H9 (cell line): Measurements from ENCODE around the gene NRG2. TPM values are rescaled to one million over a fixed set of nuclear protein-coding genes. Genes with fewer than 3 reads are reported as not detected.
A peak's percentile ranks its signal among the peaks of the same experiment; 100 is the strongest.

Experiments
- DNase-seq: peaks from one replicate; pipeline ENCODE4 v3.0.0-alpha.2; 2017
- H2AFZ ChIP-seq: one replicate; pipeline ENCODE4 v1.6.1; 2013; ENCODE audit warnings: mild to moderate bottlenecking, low read length, control low read depth, moderate library complexity
- H2AK5ac ChIP-seq: 2 replicates; pipeline ENCODE4 v1.6.1; 2013; ENCODE audit warnings: low read length, control low read depth, mixed read lengths; ENCODE audit not compliant: insufficient read length
- H2BK120ac ChIP-seq: one replicate; pipeline ENCODE4 v1.6.1; 2013; ENCODE audit warnings: low read depth, mild to moderate bottlenecking, low read length, control low read depth, inconsistent platforms; ENCODE audit not compliant: poor library complexity, severe bottlenecking
- H2BK12ac ChIP-seq: 2 replicates; pipeline ENCODE4 v1.6.1; 2013; ENCODE audit warnings: low read length, control low read depth, mixed read lengths, low read depth; ENCODE audit not compliant: insufficient read length
- H2BK15ac ChIP-seq: 2 replicates; pipeline ENCODE4 v1.6.1; 2013; ENCODE audit warnings: low read depth, low read length, control low read depth
- H2BK20ac ChIP-seq: one replicate; pipeline ENCODE4 v1.6.1; 2013; ENCODE audit warnings: low read depth, mild to moderate bottlenecking, low read length, control low read depth, inconsistent platforms; ENCODE audit not compliant: poor library complexity, severe bottlenecking
- H2BK5ac ChIP-seq: 2 replicates; pipeline ENCODE4 v1.6.1; 2013; ENCODE audit warnings: low read length, control low read depth, mixed read lengths; ENCODE audit not compliant: insufficient read length
- H3K14ac ChIP-seq: 2 replicates; pipeline ENCODE4 v1.6.1; 2013; ENCODE audit warnings: low read length, control low read depth; ENCODE audit not compliant: insufficient read depth
- H3K18ac ChIP-seq: 2 replicates; pipeline ENCODE4 v1.6.1; 2013; ENCODE audit warnings: low read depth, mild to moderate bottlenecking, mixed read lengths, low read length, control low read depth; ENCODE audit not compliant: insufficient read length
- H3K23ac ChIP-seq: 2 replicates; pipeline ENCODE4 v1.6.1; 2013; ENCODE audit warnings: low read length, control low read depth, mixed read lengths, low read depth; ENCODE audit not compliant: insufficient read length
- H3K23me2 ChIP-seq: 2 replicates; pipeline ENCODE4 v1.6.1; 2013; ENCODE audit warnings: low read depth, mild to moderate bottlenecking, mixed read lengths, low read length, control low read depth; ENCODE audit not compliant: insufficient read length, poor library complexity, severe bottlenecking
- H3K27ac ChIP-seq: 2 replicates; pipeline ENCODE4 v1.5.1; 2013; ENCODE audit warnings: low read length, control low read depth, mixed read lengths, low read depth; ENCODE audit not compliant: insufficient read length
- H3K27me3 ChIP-seq: 2 replicates; pipeline ENCODE4 v1.6.1; 2013; ENCODE audit warnings: low read length, control low read depth, inconsistent platforms; ENCODE audit not compliant: insufficient read depth
- H3K4ac ChIP-seq: 2 replicates; pipeline ENCODE4 v1.6.1; 2013; ENCODE audit warnings: low read depth, mild to moderate bottlenecking, control low read depth, inconsistent platforms, low read length, moderate library complexity
- H3K4me1 ChIP-seq: 2 replicates; pipeline ENCODE4 v1.6.1; 2013; ENCODE audit warnings: low read length, control low read depth, inconsistent platforms; ENCODE audit not compliant: insufficient read depth
- H3K4me2 ChIP-seq: 2 replicates; pipeline ENCODE4 v1.6.1; 2013; ENCODE audit warnings: low read length, control low read depth, mixed read lengths; ENCODE audit not compliant: insufficient read length, insufficient read depth
- H3K56ac ChIP-seq: 2 replicates; pipeline ENCODE4 v1.6.1; 2013; ENCODE audit warnings: low read depth, mild to moderate bottlenecking, mixed read lengths, low read length, control low read depth; ENCODE audit not compliant: insufficient read length
- H3K79me1 ChIP-seq: 2 replicates; pipeline ENCODE4 v1.6.1; 2013; ENCODE audit warnings: low read depth, mild to moderate bottlenecking, moderate library complexity, low read length, control low read depth, inconsistent platforms; ENCODE audit not compliant: insufficient read depth, poor library complexity, severe bottlenecking
- H3K79me2 ChIP-seq: 2 replicates; pipeline ENCODE4 v1.6.1; 2013; ENCODE audit warnings: low read length, control low read depth, inconsistent platforms; ENCODE audit not compliant: insufficient read depth
- H3K9ac ChIP-seq: 2 replicates; pipeline ENCODE4 v1.6.1; 2013; ENCODE audit warnings: low read length, control low read depth, mixed read lengths; ENCODE audit not compliant: insufficient read length; ENCODE audit errors: extremely low read depth
- H3K9me3 ChIP-seq: one replicate; pipeline ENCODE4 v1.6.1; 2013; ENCODE audit warnings: low read depth, low read length, inconsistent platforms; ENCODE audit not compliant: control insufficient read depth
- H3T11ph ChIP-seq: one replicate; pipeline ENCODE4 v1.6.1; 2013; ENCODE audit warnings: mild to moderate bottlenecking, low read length, control low read depth, inconsistent platforms
- H4K20me1 ChIP-seq: one replicate; pipeline ENCODE4 v1.6.1; 2013; ENCODE audit not compliant: control insufficient read depth, insufficient read length, insufficient read depth
- H4K5ac ChIP-seq: 2 replicates; pipeline ENCODE4 v1.6.1; 2013; ENCODE audit warnings: low read depth, mild to moderate bottlenecking, mixed read lengths, low read length, control low read depth; ENCODE audit not compliant: insufficient read length
- H4K8ac ChIP-seq: replicated peaks from 2 replicates; pipeline ENCODE4 v1.6.1; 2013; ENCODE audit warnings: low read length, control low read depth, mixed read lengths, low read depth; ENCODE audit not compliant: insufficient read length
- H4K91ac ChIP-seq: 2 replicates; pipeline ENCODE4 v1.6.1; 2013; ENCODE audit warnings: low read depth, mild to moderate bottlenecking, moderate library complexity, mixed read lengths, low read length, control low read depth; ENCODE audit not compliant: insufficient read length
- H3K27ac Mint-ChIP-seq, 3 experiments: 2 replicates in 2 of 3; 3 replicates in 1 of 3; pipeline ENCODE4 v1.8.0; 2020 to 2021; ENCODE audit warnings: mixed read lengths in 3 of 3, mild to moderate bottlenecking in 1 of 3, moderate library complexity in 1 of 3
- H3K27me3 Mint-ChIP-seq: 2 replicates; pipeline ENCODE4 v1.8.0; 2021; ENCODE audit warnings: low read depth, mild to moderate bottlenecking, moderate library complexity, mixed read lengths
- H3K36me3 Mint-ChIP-seq, 3 experiments: 2 replicates in 2 of 3; 3 replicates in 1 of 3; pipeline ENCODE4 v1.8.0; 2020 to 2021; ENCODE audit warnings: low read depth in 3 of 3, mixed read lengths in 3 of 3; ENCODE audit not compliant: insufficient read depth in 1 of 3
- H3K4me1 Mint-ChIP-seq, 2 experiments: 2 replicates each; pipeline ENCODE4 v1.8.0; 2020; ENCODE audit warnings: mixed read lengths in 2 of 2
- H3K4me3 Mint-ChIP-seq, 2 experiments: 2 replicates in 1 of 2; 3 replicates in 1 of 2; pipeline ENCODE4 v1.8.0; 2020 to 2021; ENCODE audit warnings: mild to moderate bottlenecking in 2 of 2, mixed read lengths in 2 of 2, moderate library complexity in 1 of 2
- H3K9me3 Mint-ChIP-seq, 2 experiments: 2 replicates in 1 of 2; 3 replicates in 1 of 2; pipeline ENCODE4 v1.8.0; 2020; ENCODE audit warnings: mild to moderate bottlenecking in 2 of 2, mixed read lengths in 2 of 2, moderate library complexity in 1 of 2
- WGBS: extraction: QIAGEN DNeasy Blood & Tissue Kit; methylation state at CpG from one replicate; pipeline ENCODE4 v1.1.7; 2013; ENCODE audit warnings: missing lambda C conversion rate, low lambda C conversion rate, mixed read lengths; ENCODE audit not compliant: insufficient read length; ENCODE audit errors: extremely low coverage; 5-methylcytosine and 5-hydroxymethylcytosine counted together
- total RNA-seq: library from RNA; stranded (reverse); gene quantifications from 2 replicates; pipeline ENCODE4 v1.2.1, GENCODE V29; 2021
- TF ChIP-seq, protein P1 (sequence below): fragments of 200-600 bp; sonication (generic); conservative IDR thresholded peaks from 3 replicates; pipeline ENCODE4 v1.8.0; 2021; ENCODE audit warnings: antibody characterized with exemption, mild to moderate bottlenecking

Gene NRG2
- total RNA-seq, 1 experiment from 2014 or later = not detected

DNA sequence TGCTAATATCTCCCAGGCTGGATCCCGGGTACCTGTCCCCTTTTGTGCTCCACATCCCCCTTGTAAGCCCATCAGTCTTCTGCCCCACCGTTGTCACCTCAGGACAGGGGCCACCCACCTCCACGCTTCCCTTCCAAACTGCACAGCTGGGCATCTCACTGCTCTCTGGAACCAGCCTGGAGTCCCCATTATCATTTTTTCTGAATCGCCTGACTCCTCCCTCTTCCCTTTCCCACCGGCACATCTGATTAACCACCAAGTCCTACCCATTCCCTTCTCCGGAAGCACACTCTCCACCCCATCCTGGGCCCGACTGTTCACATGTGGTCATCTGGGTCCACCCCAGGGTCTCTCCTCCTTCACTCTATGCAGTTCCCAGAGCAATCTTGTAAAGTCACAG, 193.6 kb downstream of the NRG2 start:
- no peaks in the 10 kb centered on the region for H3K23me2 ChIP-seq
- H3K14ac ChIP-seq = no peak overlapping the region
- H3K27ac ChIP-seq = no peak overlapping the region
- Mint-ChIP-seq H3K36me3 (no peaks in the 10 kb centered on the region), H3K4me3 (peak overlapping the region; percentile 0 to 6; a peak in 3 of 5 replicates), H3K27me3 (peaks cover 74% of the 10 kb centered on the region), H3K4me1 (peaks cover 6 to 9% of the 10 kb centered on the region in 2 experiments), H3K9me3 (no peaks in the 10 kb centered on the region), H3K27ac (no peak overlapping the region)
- no peak overlapping the region for H2AK5ac ChIP-seq
- H2BK120ac ChIP-seq = no peak overlapping the region
- no peak overlapping the region for H3T11ph ChIP-seq
- no peak overlapping the region for H2BK20ac ChIP-seq
- no peak overlapping the region for H2BK5ac ChIP-seq
- no peak overlapping the region for H4K91ac ChIP-seq
- H3K9ac ChIP-seq = no peak overlapping the region
- H3K4me1 ChIP-seq = no peaks in the 10 kb centered on the region
- no peak overlapping the region for H3K18ac ChIP-seq
- no peaks in the 10 kb centered on the region for H3K79me1 ChIP-seq
- no peak overlapping the region for H3K4ac ChIP-seq
- H3K9me3 ChIP-seq = no peaks in the 10 kb centered on the region
- no peak overlapping the region for H2BK15ac ChIP-seq
- WGBS = no CpG with 5 or more reads among the region's 7 CpGs
- H4K5ac ChIP-seq = no peak overlapping the region
- H4K8ac ChIP-seq = no peak overlapping the region
- no peaks in the 10 kb centered on the region for H3K79me2 ChIP-seq
- H2AFZ ChIP-seq = no peak overlapping the region
- no peak overlapping the region for H3K56ac ChIP-seq
- H3K27me3 ChIP-seq = peaks cover 17% of the 10 kb centered on the region; the same call in 1 of the 2 replicates
- H4K20me1 ChIP-seq = no peaks in the 10 kb centered on the region
- DNase-seq = no peak
- no peak overlapping the region for H3K23ac ChIP-seq
- no peak overlapping the region for H3K4me2 ChIP-seq
- H2BK12ac ChIP-seq = no peak overlapping the region
- TF ChIP-seq, protein P1, sequence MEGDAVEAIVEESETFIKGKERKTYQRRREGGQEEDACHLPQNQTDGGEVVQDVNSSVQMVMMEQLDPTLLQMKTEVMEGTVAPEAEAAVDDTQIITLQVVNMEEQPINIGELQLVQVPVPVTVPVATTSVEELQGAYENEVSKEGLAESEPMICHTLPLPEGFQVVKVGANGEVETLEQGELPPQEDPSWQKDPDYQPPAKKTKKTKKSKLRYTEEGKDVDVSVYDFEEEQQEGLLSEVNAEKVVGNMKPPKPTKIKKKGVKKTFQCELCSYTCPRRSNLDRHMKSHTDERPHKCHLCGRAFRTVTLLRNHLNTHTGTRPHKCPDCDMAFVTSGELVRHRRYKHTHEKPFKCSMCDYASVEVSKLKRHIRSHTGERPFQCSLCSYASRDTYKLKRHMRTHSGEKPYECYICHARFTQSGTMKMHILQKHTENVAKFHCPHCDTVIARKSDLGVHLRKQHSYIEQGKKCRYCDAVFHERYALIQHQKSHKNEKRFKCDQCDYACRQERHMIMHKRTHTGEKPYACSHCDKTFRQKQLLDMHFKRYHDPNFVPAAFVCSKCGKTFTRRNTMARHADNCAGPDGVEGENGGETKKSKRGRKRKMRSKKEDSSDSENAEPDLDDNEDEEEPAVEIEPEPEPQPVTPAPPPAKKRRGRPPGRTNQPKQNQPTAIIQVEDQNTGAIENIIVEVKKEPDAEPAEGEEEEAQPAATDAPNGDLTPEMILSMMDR = no peak
